HFF-Myc (cell line): ENCODE data around the gene HK3.

ENCODE experiments used
- DNase-seq: peaks from one replicate; pipeline ENCODE4 v3.0.0-alpha.2; 2011; ENCODE audit warnings: low read depth; ENCODE audit errors: extremely low read depth
- H3K4me3 ChIP-seq: replicated peaks from 2 replicates; pipeline ENCODE4 v1.5.1; 2011; ENCODE audit warnings: low read depth, mild to moderate bottlenecking, control low read depth, low read length
- CTCF ChIP-seq: IDR thresholded peaks from 2 replicates; pipeline ENCODE4 v1.5.1; 2012; ENCODE audit warnings: mild to moderate bottlenecking, low read depth, low read length, control low read depth; ENCODE audit errors: missing control alignments

The HK3 gene

GRCh38 chr5:176904276-176904675, 5.1 kb upstream of the HK3 start:
- no peak for DNase-seq
- TF ChIP-seq CTCF, result no peak
- H3K4me3 ChIP-seq, result no peak overlapping the region

GRCh38 chr5:176902911-176903664, 3.9 kb upstream of the HK3 start:
- no peak overlapping the region for H3K4me3 ChIP-seq
- no peak for DNase-seq
- TF ChIP-seq CTCF, result no peak

GRCh38 chr5:176902102-176902814, 3.1 kb upstream of the HK3 start:
- DNase-seq, result no peak
- no peak for TF ChIP-seq CTCF
- H3K4me3 ChIP-seq, result no peak overlapping the region

GRCh38 chr5:176901260-176902101, 2.3 kb upstream of the HK3 start:
- TF ChIP-seq CTCF, result no peak
- no peak overlapping the region for H3K4me3 ChIP-seq
- DNase-seq, result no peak

GRCh38 chr5:176900780-176901204, 1.6 kb upstream of the HK3 start:
- no peak for DNase-seq
- no peak overlapping the region for H3K4me3 ChIP-seq
- TF ChIP-seq CTCF, result no peak

- no peak for TF ChIP-seq CTCF
- no peak for DNase-seq
Observed at GRCh38 chr5:176899946-176900779, 1.0 kb upstream of the HK3 start.

More at GRCh38 chr5:176899946-176900779, 1.0 kb upstream of the HK3 start:
- H3K4me3 ChIP-seq, result no peak overlapping the region
